Gastrocnemius medialis (tissue), 4 donors: ENCODE measurements around the gene AADACL2.

Experiments used
- POLR2A ChIP-seq, 2 donors: fragments of 450-650 bp; IDR thresholded peaks; one replicate each; pipeline ENCODE4 v1.6.1; 2017; ENCODE audit warnings: antibody characterized with exemption in 2 of 2, mild to moderate bottlenecking in 2 of 2, moderate library complexity in 2 of 2
- TF ChIP-seq, protein P1 (sequence below), 5 experiments: fragments of 450-650 bp in 3 of 5; fragments of 200-600 bp in 2 of 5; sonication (generic) in 2 of 5; IDR thresholded peaks in 4 of 5; conservative IDR thresholded peaks in 1 of 5; 1 replicate in 4 of 5; 2 replicates in 1 of 5; pipeline ENCODE4 v1.5.1; 2016 to 2019; ENCODE audit warnings: antibody characterized with exemption in 5 of 5, mild to moderate bottlenecking in 3 of 5, moderate library complexity in 3 of 5

DNA sequence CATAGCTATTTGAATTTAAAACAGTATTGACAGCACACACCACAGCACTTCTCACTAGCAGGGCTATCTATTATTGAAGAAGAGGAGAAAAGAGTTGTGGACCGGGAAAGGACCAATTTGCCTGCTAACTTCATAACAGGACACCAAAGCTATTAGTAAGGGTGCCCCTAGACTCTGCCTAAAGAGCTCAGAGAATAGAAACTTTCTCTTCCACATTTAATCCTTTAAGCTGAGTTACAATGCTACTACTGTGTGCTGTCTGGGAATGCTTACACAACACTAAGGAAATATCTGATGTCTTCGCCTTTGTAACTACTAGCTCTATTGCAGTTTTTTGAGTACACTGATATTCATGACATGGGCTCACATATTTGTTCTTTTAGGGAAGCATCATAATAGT lies 66.7 kb downstream of the AADACL2 start:
- TF ChIP-seq POLR2A (IDR thresholded peaks at IDR 0.05) = no peak
- TF ChIP-seq, protein P1, sequence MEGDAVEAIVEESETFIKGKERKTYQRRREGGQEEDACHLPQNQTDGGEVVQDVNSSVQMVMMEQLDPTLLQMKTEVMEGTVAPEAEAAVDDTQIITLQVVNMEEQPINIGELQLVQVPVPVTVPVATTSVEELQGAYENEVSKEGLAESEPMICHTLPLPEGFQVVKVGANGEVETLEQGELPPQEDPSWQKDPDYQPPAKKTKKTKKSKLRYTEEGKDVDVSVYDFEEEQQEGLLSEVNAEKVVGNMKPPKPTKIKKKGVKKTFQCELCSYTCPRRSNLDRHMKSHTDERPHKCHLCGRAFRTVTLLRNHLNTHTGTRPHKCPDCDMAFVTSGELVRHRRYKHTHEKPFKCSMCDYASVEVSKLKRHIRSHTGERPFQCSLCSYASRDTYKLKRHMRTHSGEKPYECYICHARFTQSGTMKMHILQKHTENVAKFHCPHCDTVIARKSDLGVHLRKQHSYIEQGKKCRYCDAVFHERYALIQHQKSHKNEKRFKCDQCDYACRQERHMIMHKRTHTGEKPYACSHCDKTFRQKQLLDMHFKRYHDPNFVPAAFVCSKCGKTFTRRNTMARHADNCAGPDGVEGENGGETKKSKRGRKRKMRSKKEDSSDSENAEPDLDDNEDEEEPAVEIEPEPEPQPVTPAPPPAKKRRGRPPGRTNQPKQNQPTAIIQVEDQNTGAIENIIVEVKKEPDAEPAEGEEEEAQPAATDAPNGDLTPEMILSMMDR (IDR thresholded peaks at IDR 0.05 in 4 of 5, conservative IDR thresholded peaks at IDR 0.05 in 1 of 5) = no peak
